ENCODE results near the gene PPOX. TPM values are rescaled to one million over a fixed set of nuclear protein-coding genes. Genes with fewer than 3 reads are reported as not detected.

Gene PPOX
- total RNA-seq, 1 donor from 2014 or later, result 20.0 TPM

DNA sequence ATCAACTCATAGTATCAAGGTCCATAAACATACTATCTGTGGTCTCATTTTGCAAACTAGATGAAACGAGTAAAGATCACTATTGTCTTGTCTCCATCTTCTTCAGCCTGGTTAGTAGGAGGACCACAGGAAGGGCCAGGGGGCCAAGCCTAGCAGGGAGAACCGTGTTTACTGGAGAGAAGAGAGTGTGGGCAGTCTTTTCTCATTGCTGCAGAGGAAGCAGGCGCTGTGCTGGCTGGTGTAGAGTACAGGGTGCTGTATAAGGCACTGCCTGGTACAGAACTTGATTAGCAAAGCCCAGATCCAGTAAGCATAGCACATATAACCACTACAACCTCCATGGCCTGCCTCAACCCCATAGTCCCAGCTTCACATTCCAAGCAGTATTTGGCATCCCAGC, 21.1 kb downstream of the PPOX start:
- peaks cover 2% of the 10 kb centered on the region for H3K4me1 ChIP-seq (ENCODE audit: insufficient read depth, low read length)
- Mint-ChIP-seq H3K4me3 (ENCODE audit: unreplicated experiment) (no peak overlapping the region), H3K36me3 (ENCODE audit: low read depth, unreplicated experiment) (peaks cover 2% of the 10 kb centered on the region), H3K9me3 (ENCODE audit: unreplicated experiment) (peaks cover 2% of the 10 kb centered on the region), H3K4me1 (ENCODE audit: low read depth, unreplicated experiment) (peaks cover 10% of the 10 kb centered on the region), H3K27me3 (ENCODE audit: low read depth, unreplicated experiment) (peaks cover 6% of the 10 kb centered on the region), H3K27ac (ENCODE audit: unreplicated experiment) (no peak overlapping the region)
- TF ChIP-seq, protein P1, sequence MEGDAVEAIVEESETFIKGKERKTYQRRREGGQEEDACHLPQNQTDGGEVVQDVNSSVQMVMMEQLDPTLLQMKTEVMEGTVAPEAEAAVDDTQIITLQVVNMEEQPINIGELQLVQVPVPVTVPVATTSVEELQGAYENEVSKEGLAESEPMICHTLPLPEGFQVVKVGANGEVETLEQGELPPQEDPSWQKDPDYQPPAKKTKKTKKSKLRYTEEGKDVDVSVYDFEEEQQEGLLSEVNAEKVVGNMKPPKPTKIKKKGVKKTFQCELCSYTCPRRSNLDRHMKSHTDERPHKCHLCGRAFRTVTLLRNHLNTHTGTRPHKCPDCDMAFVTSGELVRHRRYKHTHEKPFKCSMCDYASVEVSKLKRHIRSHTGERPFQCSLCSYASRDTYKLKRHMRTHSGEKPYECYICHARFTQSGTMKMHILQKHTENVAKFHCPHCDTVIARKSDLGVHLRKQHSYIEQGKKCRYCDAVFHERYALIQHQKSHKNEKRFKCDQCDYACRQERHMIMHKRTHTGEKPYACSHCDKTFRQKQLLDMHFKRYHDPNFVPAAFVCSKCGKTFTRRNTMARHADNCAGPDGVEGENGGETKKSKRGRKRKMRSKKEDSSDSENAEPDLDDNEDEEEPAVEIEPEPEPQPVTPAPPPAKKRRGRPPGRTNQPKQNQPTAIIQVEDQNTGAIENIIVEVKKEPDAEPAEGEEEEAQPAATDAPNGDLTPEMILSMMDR (IDR thresholded peaks at IDR 0.05; ENCODE audit: insufficient read depth, low read depth, low read length), result no peak
- TF ChIP-seq EZH2 (IDR thresholded peaks at IDR 0.05; ENCODE audit: insufficient read depth, low read length), result no peak
- no peak overlapping the region for H2AFZ ChIP-seq (ENCODE audit: low read depth, low read length)
- DNase-seq (ENCODE audit: low read depth) (no peak), FAIRE-seq (no peak)
- H3K9me3 ChIP-seq (ENCODE audit: insufficient read depth, low read depth, low read length), result no peaks in the 10 kb centered on the region
- no peak overlapping the region for H3K4me3 ChIP-seq (ENCODE audit: insufficient read depth, low read depth, low read length)
- H3K79me2 ChIP-seq (ENCODE audit: insufficient read depth, low read length), result no peaks in the 10 kb centered on the region
- H3K36me3 ChIP-seq (ENCODE audit: insufficient read depth, low read length), result no peaks in the 10 kb centered on the region
- H4K20me1 ChIP-seq (ENCODE audit: insufficient read depth, low read length), result no peaks in the 10 kb centered on the region
- no peaks in the 10 kb centered on the region for H3K27me3 ChIP-seq (ENCODE audit: insufficient read depth, low read length)
- H3K27ac ChIP-seq (ENCODE audit: low read depth, low read length), result no peak overlapping the region
- H3K9ac ChIP-seq (ENCODE audit: low read length), result no peak overlapping the region
- H3K4me2 ChIP-seq (ENCODE audit: low read length), result no peak overlapping the region

GRCh38 chr1:161188381-161188780, 22.2 kb downstream of the PPOX start:
- Mint-ChIP-seq H3K36me3 (ENCODE audit: low read depth, unreplicated experiment) (peaks cover 2% of the 10 kb centered on the region), H3K9me3 (ENCODE audit: unreplicated experiment) (peaks cover 2% of the 10 kb centered on the region), H3K4me1 (ENCODE audit: low read depth, unreplicated experiment) (peaks cover 13% of the 10 kb centered on the region), H3K4me3 (ENCODE audit: unreplicated experiment) (no peak overlapping the region), H3K27ac (ENCODE audit: unreplicated experiment) (no peak overlapping the region), H3K27me3 (ENCODE audit: low read depth, unreplicated experiment) (peaks cover 6% of the 10 kb centered on the region)
- H3K27me3 ChIP-seq (ENCODE audit: insufficient read depth, low read length), result no peaks in the 10 kb centered on the region
- H3K27ac ChIP-seq (ENCODE audit: low read depth, low read length), result no peak overlapping the region
- no peak overlapping the region for H3K9ac ChIP-seq (ENCODE audit: low read length)
- TF ChIP-seq, protein P1 (IDR thresholded peaks at IDR 0.05; ENCODE audit: insufficient read depth, low read depth, low read length), result no peak
- no peak for TF ChIP-seq EZH2 (IDR thresholded peaks at IDR 0.05; ENCODE audit: insufficient read depth, low read length)
- H4K20me1 ChIP-seq (ENCODE audit: insufficient read depth, low read length), result no peaks in the 10 kb centered on the region
- no peak overlapping the region for H3K4me2 ChIP-seq (ENCODE audit: low read length)
- H3K36me3 ChIP-seq (ENCODE audit: insufficient read depth, low read length), result no peaks in the 10 kb centered on the region
- no peak overlapping the region for H3K4me3 ChIP-seq (ENCODE audit: insufficient read depth, low read depth, low read length)
- FAIRE-seq, result no peak
- no peak for DNase-seq (ENCODE audit: low read depth)
- H3K4me1 ChIP-seq (ENCODE audit: insufficient read depth, low read length), result no peaks in the 10 kb centered on the region
- no peaks in the 10 kb centered on the region for H3K9me3 ChIP-seq (ENCODE audit: insufficient read depth, low read depth, low read length)
- H3K79me2 ChIP-seq (ENCODE audit: insufficient read depth, low read length), result no peaks in the 10 kb centered on the region
- no peak overlapping the region for H2AFZ ChIP-seq (ENCODE audit: low read depth, low read length)

DNA sequence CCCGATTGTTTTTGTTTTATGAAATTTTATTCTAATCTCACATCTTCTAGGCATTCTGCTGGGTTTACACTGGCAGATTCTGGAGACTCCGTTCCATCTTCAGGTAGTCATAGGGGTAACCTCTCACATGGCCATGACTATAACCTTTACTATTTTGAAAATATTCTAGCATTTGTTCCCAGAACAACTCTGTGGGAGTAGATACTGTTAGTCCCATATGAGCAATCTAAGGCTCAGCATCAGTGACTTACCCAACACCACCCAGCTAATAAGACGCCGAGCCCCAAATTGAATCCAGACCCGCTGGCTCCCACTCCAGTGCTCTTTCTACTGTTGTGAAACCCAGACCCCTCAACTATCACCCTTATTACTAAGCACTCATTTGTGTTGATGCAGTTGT, 22.8 kb downstream of the PPOX start:
- TF ChIP-seq, protein P1 (IDR thresholded peaks at IDR 0.05; ENCODE audit: insufficient read depth, low read depth, low read length), result no peak
- no peak for TF ChIP-seq EZH2 (IDR thresholded peaks at IDR 0.05; ENCODE audit: insufficient read depth, low read length)
- Mint-ChIP-seq H3K27me3 (ENCODE audit: low read depth, unreplicated experiment) (peaks cover 6% of the 10 kb centered on the region), H3K9me3 (ENCODE audit: unreplicated experiment) (peaks cover 2% of the 10 kb centered on the region), H3K27ac (ENCODE audit: unreplicated experiment) (no peak overlapping the region), H3K4me1 (ENCODE audit: low read depth, unreplicated experiment) (peaks cover 13% of the 10 kb centered on the region), H3K36me3 (ENCODE audit: low read depth, unreplicated experiment) (peaks cover 2% of the 10 kb centered on the region), H3K4me3 (ENCODE audit: unreplicated experiment) (no peak overlapping the region)
- Histone ChIP-seq H3K4me2 (ENCODE audit: low read length) (no peak overlapping the region), H4K20me1 (ENCODE audit: insufficient read depth, low read length) (no peaks in the 10 kb centered on the region), H3K27me3 (ENCODE audit: insufficient read depth, low read length) (no peaks in the 10 kb centered on the region), H3K27ac (ENCODE audit: low read depth, low read length) (no peak overlapping the region), H2AFZ (ENCODE audit: low read depth, low read length) (no peak overlapping the region), H3K79me2 (ENCODE audit: insufficient read depth, low read length) (no peaks in the 10 kb centered on the region), H3K4me1 (ENCODE audit: insufficient read depth, low read length) (no peaks in the 10 kb centered on the region), H3K9ac (ENCODE audit: low read length) (no peak overlapping the region), H3K9me3 (ENCODE audit: insufficient read depth, low read depth, low read length) (no peaks in the 10 kb centered on the region), H3K36me3 (ENCODE audit: insufficient read depth, low read length) (no peaks in the 10 kb centered on the region), H3K4me3 (ENCODE audit: insufficient read depth, low read depth, low read length) (no peak overlapping the region)
- DNase-seq (ENCODE audit: low read depth) (no peak), FAIRE-seq (no peak)

Measured in astrocyte (in vitro differentiated cells and primary cell).